PC-9 (cell line): ENCODE measurements around the gene CHI3L1. TPM values are rescaled to one million over a fixed set of nuclear protein-coding genes. Genes with fewer than 3 reads are reported as not detected.

Experiments
- BruUV-seq: library from RNA; stranded (reverse); fragments of 400-500 nt; replicated peaks from 2 replicates; lab custom pipeline; 2021; lab: Mats Ljungman, UMichigan
- CTCF ChIA-PET: fragments of 300-600 bp; sonication (Branson Sonifier 250); formaldehyde crosslinking; loops from one replicate; lab custom pipeline; 2022; ENCODE audit warnings: antibody characterized with exemption; lab: Charles Lee
- POLR2A ChIA-PET: fragments of 300-600 bp; sonication (Branson Sonifier 250); formaldehyde crosslinking; loops from one replicate; lab custom pipeline; 2022; ENCODE audit warnings: antibody characterized with exemption; ENCODE audit not compliant: unreplicated experiment; lab: Charles Lee
- DNase-seq, 2 experiments: peaks; one replicate each; pipeline versions ENCODE4 v3.0.0 to v3.0.0-alpha.2; 2015 to 2022; ENCODE audit warnings: mixed read lengths in 1 of 2
- H2AFZ ChIP-seq: fragments of 200-600 bp; sonication (generic); 2 replicates; pipeline ENCODE4 v1.8.1; 2017; ENCODE audit warnings: antibody characterized with exemption
- H3F3A ChIP-seq: fragments of 200-600 bp; sonication (generic); 2 replicates; pipeline ENCODE4 v1.8.1; 2017; ENCODE audit warnings: antibody characterized with exemption, mild to moderate bottlenecking, low read depth; ENCODE audit not compliant: insufficient read depth
- H3K27ac ChIP-seq: fragments of 200-600 bp; sonication (generic); 2 replicates; pipeline ENCODE4 v1.6.1; 2016; ENCODE audit warnings: mixed run types
- H3K27me3 ChIP-seq: fragments of 200-600 bp; sonication (generic); 2 replicates; pipeline ENCODE4 v1.6.1; 2016; ENCODE audit warnings: low read depth, mixed run types; ENCODE audit not compliant: insufficient read depth
- H3K36me3 ChIP-seq: fragments of 200-600 bp; sonication (generic); 2 replicates; pipeline ENCODE4 v1.6.1; 2016; ENCODE audit warnings: low read depth, mixed run types
- H3K4me1 ChIP-seq: fragments of 200-600 bp; sonication (generic); replicated peaks from 2 replicates; pipeline ENCODE4 v1.6.1; 2016; ENCODE audit warnings: mixed run types; ENCODE audit not compliant: insufficient read depth
- H3K4me2 ChIP-seq: fragments of 200-600 bp; sonication (generic); 2 replicates; pipeline ENCODE4 v1.6.1; 2017; ENCODE audit warnings: mixed run types
- H3K4me3 ChIP-seq: fragments of 200-600 bp; sonication (generic); 2 replicates; pipeline ENCODE4 v1.6.1; 2016; ENCODE audit warnings: mixed run types
- H3K79me2 ChIP-seq: fragments of 200-600 bp; sonication (generic); 2 replicates; pipeline ENCODE4 v1.6.1; 2017; ENCODE audit warnings: low read depth, mixed run types
- H3K9me2 ChIP-seq: fragments of 200-600 bp; sonication (generic); 2 replicates; pipeline ENCODE4 v1.8.1; 2017; ENCODE audit warnings: mild to moderate bottlenecking; ENCODE audit not compliant: insufficient read depth
- H3K9me3 ChIP-seq: fragments of 200-600 bp; sonication (generic); 2 replicates; pipeline ENCODE4 v1.8.1; 2016; ENCODE audit warnings: low read depth; ENCODE audit not compliant: insufficient read depth
- H4K20me1 ChIP-seq: fragments of 200-600 bp; sonication (generic); 2 replicates; pipeline ENCODE4 v1.8.1; 2017; ENCODE audit not compliant: insufficient read depth
- EZH2 ChIP-seq: fragments of 200-600 bp; sonication (generic); IDR thresholded peaks from 2 replicates; pipeline ENCODE4 v1.8.0; 2017; ENCODE audit warnings: antibody characterized with exemption, low read depth
- intact Hi-C: fragments of 100-400 bp; cut with micrococcal nuclease; formaldehyde crosslinking; loops from one replicate; pipeline ENCODE4 v1.10.0; 2022; ENCODE audit not compliant: unreplicated experiment
- total RNA-seq: library from RNA; stranded (reverse); gene quantifications from 2 replicates; pipeline ENCODE4 v1.2.3, GENCODE V29; 2021
- TF ChIP-seq, protein P1 (sequence below): fragments of 200-600 bp; sonication (generic); conservative IDR thresholded peaks from 2 replicates; pipeline ENCODE4 v1.6.1; 2017; ENCODE audit warnings: mixed run types, antibody characterized with exemption, mild to moderate bottlenecking, moderate library complexity

The CHI3L1 gene
- total RNA-seq, 1 experiment from 2014 or later = not detected

- no peaks in the 10 kb centered on the region for H3K4me1 ChIP-seq
- POLR2A ChIA-PET = no interaction called here
- no peaks in the 10 kb centered on the region for H3K36me3 ChIP-seq
- H2AFZ ChIP-seq = no peak overlapping the region
- H3K79me2 ChIP-seq = no peaks in the 10 kb centered on the region
- no peak overlapping the region for H3K4me2 ChIP-seq
- H3K9me3 ChIP-seq = no peaks in the 10 kb centered on the region
- no peaks in the 10 kb centered on the region for H4K20me1 ChIP-seq
- no peaks in the 10 kb centered on the region for H3K9me2 ChIP-seq
- no peak for DNase-seq
- no peaks in the 10 kb centered on the region for H3K27me3 ChIP-seq
- no peaks in the 10 kb centered on the region for H3F3A ChIP-seq
- H3K4me3 ChIP-seq = no peak overlapping the region
- CTCF ChIA-PET = no interaction called here
- TF ChIP-seq, protein P1, sequence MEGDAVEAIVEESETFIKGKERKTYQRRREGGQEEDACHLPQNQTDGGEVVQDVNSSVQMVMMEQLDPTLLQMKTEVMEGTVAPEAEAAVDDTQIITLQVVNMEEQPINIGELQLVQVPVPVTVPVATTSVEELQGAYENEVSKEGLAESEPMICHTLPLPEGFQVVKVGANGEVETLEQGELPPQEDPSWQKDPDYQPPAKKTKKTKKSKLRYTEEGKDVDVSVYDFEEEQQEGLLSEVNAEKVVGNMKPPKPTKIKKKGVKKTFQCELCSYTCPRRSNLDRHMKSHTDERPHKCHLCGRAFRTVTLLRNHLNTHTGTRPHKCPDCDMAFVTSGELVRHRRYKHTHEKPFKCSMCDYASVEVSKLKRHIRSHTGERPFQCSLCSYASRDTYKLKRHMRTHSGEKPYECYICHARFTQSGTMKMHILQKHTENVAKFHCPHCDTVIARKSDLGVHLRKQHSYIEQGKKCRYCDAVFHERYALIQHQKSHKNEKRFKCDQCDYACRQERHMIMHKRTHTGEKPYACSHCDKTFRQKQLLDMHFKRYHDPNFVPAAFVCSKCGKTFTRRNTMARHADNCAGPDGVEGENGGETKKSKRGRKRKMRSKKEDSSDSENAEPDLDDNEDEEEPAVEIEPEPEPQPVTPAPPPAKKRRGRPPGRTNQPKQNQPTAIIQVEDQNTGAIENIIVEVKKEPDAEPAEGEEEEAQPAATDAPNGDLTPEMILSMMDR = no peak
- no peak for TF ChIP-seq EZH2
- intact Hi-C loops = no loop called here
- no TSS peak for BruUV-seq
- no peak overlapping the region for H3K27ac ChIP-seq
Observed at GRCh38 chr1:203189951-203190352, 3.4 kb upstream of the CHI3L1 start.

- DNase-seq = no peak
- POLR2A ChIA-PET = no interaction called here
- H3K9me2 ChIP-seq = no peaks in the 10 kb centered on the region
- no peak overlapping the region for H3K4me3 ChIP-seq
- H4K20me1 ChIP-seq = no peaks in the 10 kb centered on the region
- H3K79me2 ChIP-seq = no peaks in the 10 kb centered on the region
- no peak overlapping the region for H3K4me2 ChIP-seq
- H2AFZ ChIP-seq = no peak overlapping the region
- TF ChIP-seq, protein P1 = no peak
- TF ChIP-seq EZH2 = no peak
- no peaks in the 10 kb centered on the region for H3K27me3 ChIP-seq
- no peaks in the 10 kb centered on the region for H3K4me1 ChIP-seq
- no TSS peak for BruUV-seq
- H3K36me3 ChIP-seq = no peaks in the 10 kb centered on the region
- H3K27ac ChIP-seq = no peak overlapping the region
- no peaks in the 10 kb centered on the region for H3K9me3 ChIP-seq
- no peaks in the 10 kb centered on the region for H3F3A ChIP-seq
- intact Hi-C loops = no loop called here
- CTCF ChIA-PET = no interaction called here
Observed at GRCh38 chr1:203188686-203189232, 2.3 kb upstream of the CHI3L1 start.

DNA sequence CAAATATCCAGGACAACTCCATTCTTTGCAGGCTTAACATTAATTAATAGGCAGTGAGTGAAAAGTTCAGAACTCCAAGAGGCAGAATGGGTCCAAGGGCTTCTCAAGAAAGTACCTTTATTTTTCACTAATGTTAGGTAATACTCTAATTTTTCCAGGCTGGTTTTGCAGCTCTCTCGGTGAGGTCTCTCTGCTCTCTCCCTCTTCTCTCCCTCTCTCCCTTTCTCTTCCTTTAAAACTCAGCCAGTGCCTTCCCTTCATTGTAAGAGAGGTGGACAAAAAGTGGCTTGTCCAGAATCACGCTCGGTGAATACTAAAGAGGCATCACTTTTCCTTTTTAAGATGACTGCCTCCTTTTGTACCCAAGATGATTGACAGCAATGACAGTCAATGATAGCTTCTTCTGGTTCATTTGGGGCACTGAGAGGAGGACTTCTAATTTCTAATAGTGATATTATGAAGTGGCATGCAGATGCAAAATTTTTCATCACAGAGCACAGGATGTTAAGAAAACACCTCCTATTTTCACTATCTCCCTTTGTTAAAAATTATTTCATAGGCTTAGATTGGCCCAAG, 1.3 kb upstream of the CHI3L1 start:
- Histone ChIP-seq H3K4me2 (no peak overlapping the region), H4K20me1 (no peaks in the 10 kb centered on the region), H3K9me2 (no peaks in the 10 kb centered on the region), H3K36me3 (no peaks in the 10 kb centered on the region), H3K4me1 (no peaks in the 10 kb centered on the region), H3K27me3 (no peaks in the 10 kb centered on the region), H3K4me3 (no peak overlapping the region), H3K27ac (no peak overlapping the region), H3F3A (no peaks in the 10 kb centered on the region), H3K9me3 (no peaks in the 10 kb centered on the region), H2AFZ (no peak overlapping the region), H3K79me2 (no peaks in the 10 kb centered on the region)
- BruUV-seq = no TSS peak
- DNase-seq = no peak
- ChIA-PET POLR2A (no interaction called here), CTCF (interaction anchor here (0.6 kb wide), 1 partner anchor 71 kb away, joined by 3 read pairs; no protein-coding TSS in a partner anchor)
- intact Hi-C loops = no loop called here
- no peak for TF ChIP-seq EZH2
- TF ChIP-seq, protein P1 = no peak
